ENCODE results near the gene CAP1. TPM values are rescaled to one million over a fixed set of nuclear protein-coding genes. Genes with fewer than 3 reads are reported as not detected.

Gene CAP1
- total and polyA plus RNA-seq, 10 of the 15 experiments (the other 5 are each of a cell fraction or from before 2014, with no cell fraction given): 360 to 500 (median 431) TPM

- in situ Hi-C loops (cut with MboI): no loop called here
- SMC1A ChIA-PET (ENCODE audit: uncharacterized antibody, unreplicated experiment): interaction anchor here (1.2 kb wide), 1 partner anchor 337 kb away, joined by 3 read pairs; no protein-coding TSS in a partner anchor
These were observed 61.5 kb downstream of the CAP1 start for GRCh38 chr1:40102038-40102437.

GRCh38 chr1:40102896-40103295 is 62.4 kb downstream of the CAP1 start:
- Histone ChIP-seq H3K36me3 (ENCODE audit: control insufficient read depth in 2 of 2, insufficient read depth in 2 of 2, low read length in 1 of 2) (no peaks in the 10 kb centered on the region), H3K4me1 (ENCODE audit: control insufficient read depth, insufficient read depth, low read length) (no peaks in the 10 kb centered on the region), H3K27ac (ENCODE audit: control insufficient read depth, insufficient read depth) (no peak overlapping the region), H3K4me2 (ENCODE audit: control insufficient read depth, insufficient read depth) (no peak overlapping the region), H3K79me2 (ENCODE audit: control insufficient read depth, insufficient read depth, low read length) (no peaks in the 10 kb centered on the region), H3K4me3 (no peak overlapping the region), H3K27me3 (replicated peaks in 1 of 2; ENCODE audit: control insufficient read depth in 2 of 2, insufficient read depth in 2 of 2, low read length in 1 of 2) (no peaks in the 10 kb centered on the region), H4K20me1 (ENCODE audit: control insufficient read depth, insufficient read depth) (no peaks in the 10 kb centered on the region), H2AFZ (ENCODE audit: control insufficient read depth, low read depth, low read length) (no peak overlapping the region), H3K9me3 (replicated peaks; ENCODE audit: control insufficient read depth, insufficient read depth, low read length) (no peaks in the 10 kb centered on the region; the same call in 2 of the 3 replicates), H3K9ac (ENCODE audit: control insufficient read depth, insufficient read depth, low read length) (no peak overlapping the region)
- 15% methylated on average over 3 of the region's 3 CpGs for WGBS (ENCODE audit: insufficient coverage, insufficient replicate concordance, low lambda C conversion rate, missing lambda C conversion rate)
- ChIA-PET POLR2A (no interaction called here), SMC1A (ENCODE audit: uncharacterized antibody, unreplicated experiment) (interaction anchor here (1.2 to 1.3 kb wide), 2 partner anchors 236 to 336 kb away, joined by 3 read pairs; no protein-coding TSS in a partner anchor), RAD21 (ENCODE audit: unreplicated experiment) (interaction anchor here (0.6 kb wide), 1 partner anchor 57 kb away, joined by 3 read pairs; no protein-coding TSS in a partner anchor), CTCF (interaction anchor here (1.2 to 2.7 kb wide), 3 partner anchors 21 to 236 kb away, joined by 3 to 6 read pairs (median 3); no protein-coding TSS in a partner anchor)
- FAIRE-seq: no peak
- in situ Hi-C loops (cut with MboI) (no loop called here), intact Hi-C loops (cut with micrococcal nuclease; ENCODE audit: unreplicated experiment) (no loop called here)
- ATAC-seq: no peak
- DNase-seq (ENCODE audit: low read depth, low spot score): no peak
- no TSS peak for BruUV-seq (replicated peaks)
- TF ChIP-seq CHD4 (IDR thresholded peaks at IDR 0.05) (no peak), CHD2 (IDR thresholded peaks at IDR 0.05; ENCODE audit: borderline replicate concordance, low read depth, low read length) (no peak), POLR2AphosphoS2 (IDR thresholded peaks at IDR 0.05; ENCODE audit: low read depth, low read length) (no peak), RAD21 (IDR thresholded peaks at IDR 0.05; ENCODE audit: insufficient read depth, low read depth, low read length) (no peak), POU2F2 (IDR thresholded peaks at IDR 0.05; ENCODE audit: borderline replicate concordance, low read depth, low read length) (no peak), SPI1 (IDR thresholded peaks at IDR 0.05; ENCODE audit: borderline replicate concordance, insufficient read depth, low read depth, low read length) (no peak), SREBF2 (IDR thresholded peaks at IDR 0.05; ENCODE audit: low read length) (no peak), ESRRA (IDR thresholded peaks at IDR 0.05; ENCODE audit: low read length) (no peak), JUNB (IDR thresholded peaks at IDR 0.05) (no peak), ATF3 (IDR thresholded peaks at IDR 0.05; ENCODE audit: borderline replicate concordance, extremely low read depth, low read depth, low read length) (no peak), STAT3 (IDR thresholded peaks at IDR 0.05; ENCODE audit: low read depth, low read length) (no peak), E2F4 (IDR thresholded peaks at IDR 0.05; ENCODE audit: low read depth, low read length) (no peak), YY1 (IDR thresholded peaks at IDR 0.05; ENCODE audit: low read depth, low read length) (no peak), CBX3 (IDR thresholded peaks at IDR 0.05; ENCODE audit: borderline replicate concordance, low read depth) (no peak), BHLHE40 (IDR thresholded peaks at IDR 0.05; ENCODE audit: borderline replicate concordance in 1 of 2, low read depth in 2 of 2, low read length in 1 of 2) (no peak)

More at GRCh38 chr1:40102038-40102437, 61.5 kb downstream of the CAP1 start:
- no peaks in the 10 kb centered on the region for H4K20me1 ChIP-seq (ENCODE audit: control insufficient read depth, insufficient read depth)
- no peaks in the 10 kb centered on the region for H3K79me2 ChIP-seq (ENCODE audit: control insufficient read depth, insufficient read depth, low read length)
- H3K27me3 ChIP-seq (replicated peaks in 1 of 2; ENCODE audit: control insufficient read depth in 2 of 2, insufficient read depth in 2 of 2, low read length in 1 of 2): no peaks in the 10 kb centered on the region
- no peak overlapping the region for H3K9ac ChIP-seq (ENCODE audit: control insufficient read depth, insufficient read depth, low read length)
- RAD21 ChIA-PET (ENCODE audit: unreplicated experiment): no interaction called here
- H3K36me3 ChIP-seq (ENCODE audit: control insufficient read depth in 2 of 2, insufficient read depth in 2 of 2, low read length in 1 of 2): no peaks in the 10 kb centered on the region
- ATAC-seq (no peak), DNase-seq (ENCODE audit: low read depth, low spot score) (no peak), FAIRE-seq (no peak)
- H3K9me3 ChIP-seq (replicated peaks; ENCODE audit: control insufficient read depth, insufficient read depth, low read length): no peaks in the 10 kb centered on the region; the same call in 2 of the 3 replicates
- H3K27ac ChIP-seq (ENCODE audit: control insufficient read depth, insufficient read depth): no peak overlapping the region
- no TSS peak for BruUV-seq (replicated peaks)
- H3K4me3 ChIP-seq: no peak overlapping the region
- no peak overlapping the region for H3K4me2 ChIP-seq (ENCODE audit: control insufficient read depth, insufficient read depth)
- CTCF ChIA-PET: interaction anchor here (1.1 to 2.7 kb wide), 4 partner anchors 42 to 237 kb away, joined by 3 to 6 read pairs (median 3); no protein-coding TSS in a partner anchor
- peaks cover 4% of the 10 kb centered on the region; the same call in 1 of the 2 replicates for H3K4me1 ChIP-seq (ENCODE audit: control insufficient read depth, insufficient read depth, low read length)
- intact Hi-C loops (cut with micrococcal nuclease; ENCODE audit: unreplicated experiment): no loop called here
- POLR2A ChIA-PET: interaction anchor here (0.6 to 1.2 kb wide), 2 partner anchors 233 to 242 kb away, joined by 3 to 4 read pairs; no protein-coding TSS in a partner anchor
- H2AFZ ChIP-seq (ENCODE audit: control insufficient read depth, low read depth, low read length): no peak overlapping the region
- 7% methylated on average over 1 of the region's 1 CpG for WGBS (ENCODE audit: insufficient coverage, insufficient replicate concordance, low lambda C conversion rate, missing lambda C conversion rate)
- no peak for TF ChIP-seq RAD21 (IDR thresholded peaks at IDR 0.05; ENCODE audit: insufficient read depth, low read depth, low read length)
- TF ChIP-seq NBN (IDR thresholded peaks at IDR 0.05): no peak
- TF ChIP-seq NR2F1 (conservative IDR thresholded peaks at IDR 0.05): peak; percentile 28; the same call in 1 of the 2 replicates
